H54 (cell line): ENCODE measurements around the gene ABHD8.

Source experiments
- DNase-seq: peaks from one replicate; pipeline ENCODE4 v3.0.0; 2011; ENCODE audit warnings: low spot score, mixed read lengths; ENCODE audit not compliant: insufficient read length
- FAIRE-seq: peaks from 3 replicates; lab custom pipeline; 2011; peaks lifted over from hg19 to GRCh38; lab: Jason Lieb, UNC
- POLR2A ChIP-seq: IDR thresholded peaks from 2 replicates; pipeline ENCODE4 v1.6.1; 2011; ENCODE audit warnings: low read depth, mild to moderate bottlenecking, low read length

The ABHD8 gene

GRCh38 chr19:17338433-17339078, 35.3 kb upstream of the ABHD8 start:
- FAIRE-seq (no peak), DNase-seq (no peak)
- no peak for TF ChIP-seq POLR2A

- TF ChIP-seq POLR2A: no peak
- DNase-seq (no peak), FAIRE-seq (no peak)
These were observed 34.6 kb upstream of the ABHD8 start for GRCh38 chr19:17337675-17338432.

DNA sequence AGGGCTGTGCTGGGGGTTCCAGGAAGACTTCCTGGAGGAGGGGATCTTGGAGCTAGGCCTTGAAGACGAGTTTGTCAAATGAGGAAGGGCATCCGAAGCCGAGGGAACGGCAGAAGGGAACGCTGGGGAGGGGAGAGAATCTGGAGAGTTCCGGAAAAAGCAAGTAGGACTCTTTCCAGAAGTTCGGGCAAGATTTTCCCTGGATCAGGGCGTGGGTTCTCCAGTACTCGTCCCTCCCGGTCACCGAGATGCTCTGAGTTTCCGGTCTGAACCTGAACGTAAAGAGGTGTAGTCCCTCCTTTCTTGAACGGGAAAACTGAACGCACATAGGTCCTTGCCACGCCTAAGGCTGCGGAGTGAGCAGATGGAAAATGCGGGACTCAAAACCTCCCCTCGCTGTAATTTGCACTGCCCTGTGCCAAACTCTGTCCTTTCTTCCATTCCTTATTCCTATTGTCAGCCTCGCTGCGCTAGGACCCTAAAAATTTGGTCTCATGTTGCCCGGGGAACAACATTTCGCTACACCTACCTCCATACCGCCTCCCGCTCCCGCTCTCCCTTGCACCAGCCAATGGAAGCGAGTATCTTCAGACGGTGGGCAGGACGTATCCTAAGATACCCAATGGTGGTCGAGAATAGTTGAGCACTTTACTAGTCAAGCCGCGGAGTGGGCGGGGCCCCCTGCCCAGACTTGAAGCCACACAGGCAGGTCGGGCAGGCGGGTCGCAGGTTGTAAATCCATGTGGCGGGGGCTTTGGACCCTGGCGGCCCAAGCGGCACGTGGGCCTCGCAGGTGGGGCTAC, 33.8 kb upstream of the ABHD8 start, which contains the start of gene GTPBP3:
Gene GTPBP3, plus strand, starts transcription at position 682 of the 803 bp plus-strand sequence. Its CDS starts 59 bp downstream, at position 741.
- FAIRE-seq: peak; percentile 72
- peak; percentile 95 for DNase-seq
- peak; percentile 41 for TF ChIP-seq POLR2A

GRCh38 chr19:17335575-17335974, 32.4 kb upstream of the ABHD8 start:
- TF ChIP-seq POLR2A: no peak
- no peak for DNase-seq
- FAIRE-seq: no peak

GRCh38 chr19:17334414-17335409, 31.5 kb upstream of the ABHD8 start, which contains the start of gene ANO8:
TSS of gene ANO8 (minus strand) at chr19:17334855. CDS start at chr19:17334670, 185 bp downstream.
- TF ChIP-seq POLR2A: peak; percentile 50
- no peak for FAIRE-seq
- peak; percentile 95 for DNase-seq

- FAIRE-seq (no peak), DNase-seq (peak; percentile 95)
- TF ChIP-seq POLR2A: no peak
These were observed 30.6 kb upstream of the ABHD8 start for GRCh38 chr19:17333611-17334413.

DNA sequence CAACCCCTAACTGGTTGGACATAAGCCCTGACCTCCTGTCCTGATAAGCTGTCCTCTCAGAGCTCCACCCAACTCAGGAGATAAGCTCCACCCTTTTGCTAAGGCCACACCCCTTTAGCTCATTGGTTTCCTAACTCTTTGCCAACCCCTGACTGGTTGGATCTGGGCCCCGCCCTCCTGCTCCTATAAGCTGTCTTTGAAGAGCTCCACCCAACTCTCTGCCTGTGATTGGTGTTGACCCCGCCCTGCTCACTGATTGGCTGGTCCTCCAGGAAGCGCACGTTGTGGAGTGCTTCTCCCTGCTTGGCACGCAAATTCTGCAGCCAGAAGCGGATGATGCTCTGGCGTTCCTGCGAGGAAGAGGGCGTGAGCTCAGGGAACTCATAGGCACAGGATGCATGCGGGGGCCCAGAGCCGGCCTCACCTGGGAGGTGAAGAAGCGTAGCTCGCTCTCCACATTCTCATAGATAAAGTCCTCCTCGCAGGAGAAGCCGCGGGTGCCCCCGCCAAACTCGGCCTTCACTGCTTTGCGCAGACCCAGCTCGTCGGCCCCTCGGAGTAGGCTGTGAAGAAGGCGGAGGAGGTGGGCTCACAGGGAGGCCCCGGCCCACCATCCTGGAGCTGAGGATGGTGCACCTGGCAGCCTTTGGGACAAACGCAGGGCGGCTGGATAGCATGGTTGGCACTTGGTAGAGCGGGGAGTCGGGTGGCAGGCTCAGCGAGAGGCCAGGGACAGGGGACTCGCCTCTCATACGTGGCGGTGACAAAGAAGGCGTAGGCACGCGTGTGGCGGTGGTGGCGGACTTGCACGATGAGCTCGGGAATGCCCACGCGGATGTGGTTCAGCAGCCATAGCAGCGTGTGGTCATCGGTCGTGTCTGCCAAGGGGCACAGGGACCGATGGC, 29.7 kb upstream of the ABHD8 start:
- FAIRE-seq (no peak), DNase-seq (no peak)
- TF ChIP-seq POLR2A: no peak

DNA sequence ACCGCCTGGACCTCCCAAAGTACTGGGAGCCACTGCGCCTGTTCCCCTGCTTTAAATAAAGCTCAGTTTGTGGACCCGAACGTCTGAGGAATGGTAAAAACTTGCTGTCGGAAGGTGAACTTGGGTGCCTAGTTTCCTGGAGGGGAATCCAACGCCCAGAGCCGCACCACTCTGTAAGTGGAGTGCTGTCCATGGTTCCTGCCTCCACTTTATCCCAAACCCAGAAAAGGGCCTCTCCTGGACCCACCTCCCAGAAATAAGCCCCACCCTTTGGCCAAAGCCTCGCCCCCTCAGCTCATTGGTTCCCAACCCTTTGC, 29.1 kb upstream of the ABHD8 start:
- FAIRE-seq (no peak), DNase-seq (no peak)
- no peak for TF ChIP-seq POLR2A

GRCh38 chr19:17331045-17331558, 27.9 kb upstream of the ABHD8 start:
- no peak for TF ChIP-seq POLR2A
- no peak for FAIRE-seq
- no peak for DNase-seq

GRCh38 chr19:17330262-17331044, 27.2 kb upstream of the ABHD8 start:
- DNase-seq (no peak), FAIRE-seq (no peak)
- TF ChIP-seq POLR2A: no peak
